GM18951 (cell line): ENCODE data around the gene C11orf24.

Experiments
- POLR2A ChIP-seq: IDR thresholded peaks from 4 replicates; pipeline ENCODE4 v1.6.1; 2011; ENCODE audit warnings: mild to moderate bottlenecking; ENCODE audit not compliant: insufficient read length, insufficient read depth; ENCODE audit errors: extremely low read depth
- in situ Hi-C: fragments of 300-500 bp; cut with MboI; formaldehyde crosslinking; loops from one replicate; pipeline ENCODE4 v1.12.0; 2022; ENCODE audit warnings: low sequenced_read_pairs, mixed read lengths, inconsistent platforms; ENCODE audit not compliant: unreplicated experiment

Gene C11orf24

DNA sequence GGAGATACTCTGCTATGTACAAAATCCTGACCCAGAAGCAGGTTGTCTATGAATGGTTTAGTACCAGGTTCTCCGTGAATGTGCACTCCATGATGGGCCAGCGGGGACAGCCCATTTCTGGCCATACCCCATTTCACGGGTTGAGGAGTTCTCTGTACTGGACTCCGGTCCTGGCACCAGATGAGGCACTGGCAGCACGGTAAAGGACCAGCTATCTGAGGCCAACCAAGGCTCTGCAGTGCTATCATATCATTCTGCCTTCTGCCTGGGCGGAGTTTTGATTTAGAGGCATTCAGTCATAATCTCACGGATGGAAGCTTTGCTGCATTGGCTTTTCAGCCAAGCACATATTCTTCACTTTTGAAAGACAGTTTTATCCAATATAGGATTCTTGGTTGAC, 40.2 kb downstream of the C11orf24 start:
- TF ChIP-seq POLR2A = no peak
- in situ Hi-C loops = no loop called here

DNA sequence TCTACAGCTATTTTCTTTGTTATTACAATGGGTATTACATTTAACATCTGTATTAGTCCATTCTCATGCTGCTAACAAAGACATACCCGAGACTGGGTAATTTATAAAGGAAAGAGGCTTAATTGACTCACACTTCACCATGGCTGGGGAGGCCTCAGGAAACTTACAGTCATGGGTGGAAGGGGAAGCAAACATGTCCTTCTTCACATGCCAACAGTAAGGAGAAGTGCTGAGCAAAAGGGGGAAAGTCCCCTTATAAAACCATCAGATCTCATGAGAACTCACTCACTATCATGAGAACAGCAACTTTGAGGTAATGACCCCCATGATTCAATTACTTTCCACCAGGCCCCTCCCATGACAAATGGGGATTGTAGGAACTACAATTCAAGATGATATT, 42.2 kb downstream of the C11orf24 start:
- TF ChIP-seq POLR2A = no peak
- in situ Hi-C loops = no loop called here

DNA sequence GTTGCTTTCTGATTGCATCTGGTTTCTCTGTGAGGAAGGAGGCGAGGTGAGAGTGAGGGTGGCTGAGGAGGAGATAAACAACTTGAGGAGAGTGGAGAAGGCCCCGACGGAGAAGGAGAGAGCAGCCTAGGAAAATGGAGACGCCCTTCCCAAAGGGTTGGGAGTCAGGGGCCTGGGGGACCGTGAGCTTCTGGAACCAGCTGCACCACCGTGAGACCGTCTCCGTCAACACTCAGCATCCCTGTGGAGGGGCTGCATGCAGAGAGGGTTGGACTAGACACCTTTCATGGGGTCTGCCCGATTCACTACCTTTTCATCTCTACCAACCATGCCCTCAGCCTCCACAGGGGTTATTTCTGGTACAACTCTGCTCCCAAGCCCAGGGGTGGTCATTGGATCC, 45.4 kb downstream of the C11orf24 start:
- no peak for TF ChIP-seq POLR2A
- in situ Hi-C loops = no loop called here

GRCh38 chr11:68224606-68225005, 47.2 kb downstream of the C11orf24 start:
- in situ Hi-C loops = no loop called here

DNA sequence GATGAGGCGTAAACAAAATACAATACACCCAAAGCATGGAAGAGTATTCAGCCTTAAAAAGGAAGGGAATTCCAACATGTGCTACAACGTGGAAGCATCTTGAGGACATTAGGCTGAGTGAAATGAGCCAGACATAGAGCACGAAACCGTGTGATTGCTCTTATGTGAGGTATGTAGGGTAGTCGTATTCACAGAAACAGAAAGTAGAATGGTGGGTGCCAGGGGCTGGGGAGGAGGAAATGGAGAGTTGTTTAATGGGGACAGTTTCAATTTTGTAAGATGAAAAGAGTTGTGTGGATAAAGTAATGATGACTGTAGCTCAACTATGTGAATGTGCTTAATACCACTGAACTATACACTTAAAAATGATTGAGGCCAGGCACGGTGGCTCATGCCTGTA, 48.5 kb downstream of the C11orf24 start:
- TF ChIP-seq POLR2A = no peak
- in situ Hi-C loops = no loop called here

More at GRCh38 chr11:68224606-68225005, 47.2 kb downstream of the C11orf24 start:
- no peak for TF ChIP-seq POLR2A

DNA sequence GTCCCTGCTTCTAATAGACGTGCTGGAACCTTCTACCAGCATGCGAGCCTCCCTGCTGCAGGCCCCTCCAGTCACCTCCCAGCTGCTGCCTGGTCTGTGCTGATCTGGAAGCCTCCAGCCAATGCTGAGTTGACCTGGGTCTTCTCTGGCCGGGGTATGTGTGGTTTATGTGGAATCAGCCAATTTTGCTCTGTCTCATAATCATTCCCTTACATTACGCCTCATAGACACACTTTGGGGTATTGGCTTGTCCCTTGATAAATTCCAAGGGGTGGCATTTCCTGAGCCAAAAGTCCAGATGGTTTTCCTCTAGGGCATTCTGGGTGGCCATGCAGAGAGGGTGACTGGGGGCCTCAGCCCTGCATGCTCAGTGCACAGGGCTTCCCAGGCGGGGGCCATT, 50.4 kb downstream of the C11orf24 start:
- no peak for TF ChIP-seq POLR2A

DNA sequence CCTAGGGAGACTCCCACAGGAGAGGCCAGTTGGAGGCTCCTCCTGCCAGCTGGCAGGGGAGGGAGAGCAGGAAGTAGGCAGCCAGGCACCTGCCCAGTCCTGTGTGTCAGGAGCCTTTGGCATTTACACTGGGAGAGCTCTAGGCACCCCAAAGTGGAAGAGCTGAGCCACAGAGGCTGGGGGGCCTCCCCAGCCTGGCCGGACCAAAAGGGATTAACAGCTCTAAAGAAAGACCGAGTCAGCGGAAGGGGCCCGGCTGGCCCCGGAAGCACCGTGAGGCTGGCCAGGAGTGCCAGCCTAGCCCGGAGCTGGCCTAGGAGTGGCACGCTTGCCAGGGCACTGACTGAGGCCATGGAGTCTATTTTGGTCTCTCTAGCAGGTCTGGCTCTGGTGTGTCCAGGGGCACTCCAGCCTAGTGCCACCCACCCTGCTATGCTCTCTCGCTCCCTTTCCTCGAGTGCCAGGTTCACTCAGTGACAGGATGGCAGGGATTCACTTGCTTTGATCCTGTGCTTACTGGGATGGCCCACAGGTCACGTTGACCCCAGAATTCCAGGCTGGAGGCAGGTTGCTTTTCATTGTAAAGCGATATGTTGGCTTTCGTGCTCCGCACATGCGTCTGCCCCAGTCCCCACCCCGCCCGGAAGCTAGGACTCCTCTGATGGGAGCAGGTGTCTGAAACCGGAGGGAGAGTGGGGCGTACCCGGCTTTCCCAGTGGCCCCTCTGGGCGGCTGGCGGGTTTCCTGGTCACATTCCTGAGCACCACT, 55.4 kb downstream of the C11orf24 start:
- in situ Hi-C loops = no loop called here
- TF ChIP-seq POLR2A = no peak

More for the DNA sequence above, 50.4 kb downstream of the C11orf24 start:
- in situ Hi-C loops = no loop called here

DNA sequence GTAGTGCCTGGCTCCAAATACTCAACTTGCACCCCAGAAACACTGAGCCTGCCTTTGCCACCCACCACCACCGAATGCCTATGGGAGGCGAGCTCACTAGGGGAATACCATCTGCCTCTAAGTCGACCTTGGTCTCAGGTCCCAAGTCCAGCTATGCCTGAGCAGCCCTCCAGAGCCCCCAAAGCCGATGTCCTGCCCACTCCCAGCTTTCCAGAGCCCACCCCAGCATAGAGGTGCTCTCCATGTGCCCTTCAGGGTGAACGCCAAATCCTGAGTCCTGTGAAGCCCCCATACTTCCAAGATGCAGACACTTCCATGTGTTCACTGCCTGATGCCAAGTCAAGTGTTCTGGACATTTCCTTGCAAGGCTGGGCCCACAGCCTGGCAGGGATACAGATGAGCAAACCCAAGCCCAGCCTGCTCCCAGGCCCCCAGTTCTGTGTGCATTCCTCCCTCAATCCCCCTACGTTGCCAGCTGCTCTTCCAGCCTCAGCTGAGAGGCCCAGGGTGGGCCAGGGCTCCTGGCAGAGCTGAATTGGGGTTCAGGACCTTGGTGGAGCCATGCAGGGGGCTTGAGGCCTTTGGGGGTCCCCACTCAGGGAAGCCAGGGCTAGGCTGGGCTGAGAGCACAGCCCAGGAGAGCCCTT, 56.1 kb downstream of the C11orf24 start:
- no peak for TF ChIP-seq POLR2A
- in situ Hi-C loops = no loop called here

DNA sequence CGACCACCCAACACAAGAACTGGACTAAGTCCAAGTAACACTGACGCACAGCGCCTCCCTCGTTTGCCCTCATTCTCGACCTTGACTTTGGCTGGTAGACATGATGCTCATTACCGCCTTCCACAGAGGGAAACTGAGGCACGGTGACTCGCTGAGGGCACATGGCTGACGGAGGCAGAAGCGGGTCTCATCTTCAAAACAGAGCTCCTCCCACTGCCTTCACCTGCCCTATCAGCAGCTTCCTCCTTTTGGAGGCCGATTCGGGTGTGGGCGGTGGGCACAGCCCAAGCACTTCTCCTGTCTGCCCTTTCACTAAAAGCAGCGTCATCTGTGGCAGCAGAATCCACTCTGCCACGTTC, 56.7 kb downstream of the C11orf24 start:
- in situ Hi-C loops = no loop called here

DNA sequence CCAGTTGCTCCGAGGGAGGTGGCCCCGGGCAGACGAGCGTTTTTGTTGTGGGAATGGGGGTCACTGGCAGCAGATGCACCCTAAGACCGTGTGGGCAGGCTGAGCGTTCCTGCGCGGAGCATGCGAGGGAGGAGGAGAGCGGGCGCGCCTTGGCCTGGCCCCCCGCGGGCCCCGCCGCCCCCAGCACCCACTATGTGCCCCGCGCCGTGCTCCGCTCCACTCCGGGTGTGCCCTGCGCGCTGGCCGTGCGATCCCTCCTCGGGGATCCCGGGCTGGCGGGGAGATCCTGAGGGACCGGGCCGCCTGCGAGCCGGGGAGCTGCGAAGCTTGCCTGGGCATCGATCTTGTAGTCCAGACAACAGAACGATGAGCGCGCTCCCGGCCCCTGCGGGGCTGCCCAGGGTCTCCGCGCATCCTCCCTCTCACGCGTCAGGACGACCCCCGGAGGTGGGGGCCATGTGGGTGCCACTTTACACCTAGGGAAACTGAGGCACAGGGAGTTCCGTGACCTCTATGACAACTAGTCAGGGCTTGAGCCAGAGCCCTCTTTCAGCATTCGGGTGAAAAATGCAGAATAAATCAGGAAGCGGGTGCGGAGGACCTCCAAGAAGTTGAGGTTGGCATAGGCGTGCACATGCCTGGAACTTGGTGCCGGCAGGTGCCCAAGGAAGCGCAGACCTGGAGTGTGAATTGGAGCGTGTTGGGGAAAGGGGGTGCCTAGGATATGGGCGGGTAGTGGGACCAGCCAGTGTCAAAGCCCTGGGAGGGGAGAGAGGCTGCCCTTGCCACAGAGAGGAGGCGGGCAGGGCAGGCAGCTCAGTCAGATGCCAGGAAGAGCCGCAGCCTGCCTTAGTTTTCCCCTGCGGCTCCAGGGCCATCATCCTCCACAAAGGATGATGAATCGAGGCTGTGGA, 57.3 kb downstream of the C11orf24 start:
- in situ Hi-C loops = no loop called here
- no peak for TF ChIP-seq POLR2A

More for the DNA sequence above, 56.7 kb downstream of the C11orf24 start:
- no peak for TF ChIP-seq POLR2A

- in situ Hi-C loops = no loop called here
- TF ChIP-seq POLR2A = peak; percentile 99
Measured at GRCh38 chr11:68213555-68214172, 58.1 kb downstream of the C11orf24 start.

- peak; percentile 8 for TF ChIP-seq POLR2A
- in situ Hi-C loops = no loop called here
Measured at GRCh38 chr11:68213135-68213515, 58.6 kb downstream of the C11orf24 start, which contains the start of gene KMT5B. KMT5B (minus strand) TSS chr11:68213296; CDS start chr11:68190076, 23,220 bp downstream.
